Mammary epithelial cell (primary cell): ENCODE measurements around the gene CDK5RAP1.

Source experiments
- CTCF ChIP-seq, 2 donors: IDR thresholded peaks in 1 of 2; conservative IDR thresholded peaks in 1 of 2; 2 replicates each; pipeline ENCODE4 v1.5.1; 2011 to 2012; ENCODE audit warnings: inconsistent platforms in 2 of 2, low read length in 2 of 2, mild to moderate bottlenecking in 2 of 2, control low read depth in 1 of 2, low read depth in 1 of 2; ENCODE audit not compliant: insufficient read depth in 1 of 2; ENCODE audit errors: extremely low read depth in 1 of 2
- EZH2 ChIP-seq: IDR thresholded peaks from 2 replicates; pipeline ENCODE4 v1.6.1; 2012; ENCODE audit warnings: low read length, inconsistent platforms, borderline replicate concordance

GRCh38 chr20:33450867-33451266 is 49.5 kb upstream of the CDK5RAP1 start:
- TF ChIP-seq CTCF (conservative IDR thresholded peaks at IDR 0.05 in 1 of 2, IDR thresholded peaks at IDR 0.05 in 1 of 2; ENCODE audit: extremely low read depth in 1 of 2, insufficient read depth in 1 of 2, low read depth in 1 of 2, low read length in 2 of 2), result no peak
- no peak for TF ChIP-seq EZH2
